SK-N-SH (cell line): Measurements from ENCODE around the gene NANOS3. TPM values are rescaled to one million over a fixed set of nuclear protein-coding genes. Genes with fewer than 3 reads are reported as not detected.

Source experiments
- CTCF ChIA-PET: fragments of 300-600, 350-600 bp; formaldehyde crosslinking; extraction: SDS; loops from one replicate; lab custom pipeline; 2021; lab: Yijun Ruan, JAX
- POLR2A ChIA-PET: fragments of 350-600 bp; sonication (Branson Sonifier 250); formaldehyde crosslinking; extraction: SDS; loops from one replicate; lab custom pipeline; 2020; ENCODE audit warnings: antibody characterized with exemption, inconsistent platforms; lab: Yijun Ruan, JAX
- DNase-seq: peaks from one replicate; pipeline ENCODE4 v3.0.0; 2012
- H2AFZ ChIP-seq: fragments of 200-600 bp; sonication (generic); 2 replicates; pipeline ENCODE4 v1.8.1; 2016; ENCODE audit warnings: antibody characterized with exemption, mild to moderate bottlenecking, low read depth
- H3F3A ChIP-seq: fragments of 200-600 bp; sonication (generic); replicated peaks from 2 replicates; pipeline ENCODE3; 2016; ENCODE audit warnings: antibody characterized with exemption, mild to moderate bottlenecking; ENCODE audit not compliant: insufficient read depth
- H3K27ac ChIP-seq, 2 experiments: fragments of 200-500 bp in 1 of 2; fragments of 200-600 bp in 1 of 2; sonication (Bioruptor generic) in 1 of 2; sonication (generic), shearing (Covaris generic) in 1 of 2; 2 replicates each; pipeline versions ENCODE4 v1.5.1 to v1.6.1; 2014 to 2016; ENCODE audit warnings: low read depth in 2 of 2, inconsistent platforms in 1 of 2, low read length in 1 of 2, mild to moderate bottlenecking in 1 of 2, mixed read lengths in 1 of 2
- H3K27me3 ChIP-seq: fragments of 200-600 bp; sonication (generic), shearing (Covaris generic); 2 replicates; pipeline ENCODE4 v1.6.1; 2016; ENCODE audit warnings: mixed run types; ENCODE audit not compliant: insufficient read depth
- H3K36me3 ChIP-seq, 2 experiments: fragments of 200-500 bp in 1 of 2; fragments of 200-600 bp in 1 of 2; sonication (Bioruptor generic) in 1 of 2; sonication (generic) in 1 of 2; replicated peaks in 1 of 2; 2 replicates each; pipeline versions ENCODE3 to v1.5.1; 2014 to 2016; ENCODE audit warnings: low read length in 1 of 2, mild to moderate bottlenecking in 1 of 2; ENCODE audit not compliant: insufficient read depth in 2 of 2, control insufficient read depth in 1 of 2
- H3K4me1 ChIP-seq, 2 experiments: fragments of 200-500 bp in 1 of 2; fragments of 200-600 bp in 1 of 2; sonication (Bioruptor generic) in 1 of 2; sonication (generic), shearing (Covaris generic) in 1 of 2; 2 replicates each; pipeline versions ENCODE4 v1.5.1 to v1.6.1; 2014 to 2016; ENCODE audit warnings: low read depth in 1 of 2, low read length in 1 of 2, mixed run types in 1 of 2; ENCODE audit not compliant: insufficient read depth in 2 of 2, control insufficient read depth in 1 of 2
- H3K4me2 ChIP-seq: fragments of 200-600 bp; sonication (generic), shearing (Covaris generic); 2 replicates; pipeline ENCODE4 v1.6.1; 2017; ENCODE audit warnings: mixed run types
- H3K4me3 ChIP-seq, 2 experiments: fragments of 200-500 bp in 1 of 2; fragments of 200-600 bp in 1 of 2; sonication (Bioruptor generic) in 1 of 2; sonication (generic), shearing (Covaris generic) in 1 of 2; 2 replicates each; pipeline versions ENCODE4 v1.5.1 to v1.8.1; 2014 to 2016; ENCODE audit warnings: low read depth in 2 of 2, inconsistent platforms in 1 of 2, low read length in 1 of 2, mild to moderate bottlenecking in 1 of 2, mixed read lengths in 1 of 2, moderate library complexity in 1 of 2
- H3K79me2 ChIP-seq: fragments of 200-600 bp; sonication (generic); 2 replicates; pipeline ENCODE4 v1.8.1; 2017; ENCODE audit warnings: mild to moderate bottlenecking; ENCODE audit not compliant: insufficient read depth
- H3K9ac ChIP-seq: fragments of 200-600 bp; sonication (generic); 2 replicates; pipeline ENCODE4 v1.6.1; 2017; ENCODE audit warnings: mixed run types
- H3K9me2 ChIP-seq: fragments of 200-600 bp; sonication (generic); 2 replicates; pipeline ENCODE4 v1.6.1; 2017; ENCODE audit warnings: mixed run types
- H3K9me3 ChIP-seq: fragments of 200-600 bp; sonication (generic); 2 replicates; pipeline ENCODE4 v1.6.1; 2017; ENCODE audit warnings: mixed run types, mild to moderate bottlenecking, moderate library complexity
- H4K20me1 ChIP-seq: fragments of 200-600 bp; sonication (generic); 2 replicates; pipeline ENCODE4 v1.6.1; 2017; ENCODE audit warnings: mild to moderate bottlenecking, mixed run types; ENCODE audit not compliant: insufficient read depth
- CTCF ChIP-seq: fragments of 200-600 bp; sonication (generic); IDR thresholded peaks from 2 replicates; pipeline ENCODE4 v1.6.1; 2017; ENCODE audit warnings: antibody characterized with exemption, mild to moderate bottlenecking, moderate library complexity
- ELF1 ChIP-seq: IDR thresholded peaks from 2 replicates; pipeline ENCODE4 v1.4.0; 2012
- FOXJ3 ChIP-seq: sonication (generic); formaldehyde crosslinking; IDR thresholded peaks from 2 replicates; pipeline ENCODE4 v1.5.1; 2020; ENCODE audit warnings: mild to moderate bottlenecking, missing genetic modification reagents
- GATA2 ChIP-seq: sonication (generic); formaldehyde crosslinking; IDR thresholded peaks from 2 replicates; pipeline ENCODE4 v1.5.0; 2020; ENCODE audit warnings: mild to moderate bottlenecking, missing genetic modification reagents
- JUND ChIP-seq: IDR thresholded peaks from 2 replicates; pipeline ENCODE4 v1.4.0; 2012
- MXI1 ChIP-seq: IDR thresholded peaks from 2 replicates; pipeline ENCODE4 v1.6.1; 2012; ENCODE audit warnings: mild to moderate bottlenecking, low read depth, low read length, improper control_type of control experiment
- TCF12 ChIP-seq: IDR thresholded peaks from 2 replicates; pipeline ENCODE4 v1.4.0; 2012
- YY1 ChIP-seq: IDR thresholded peaks from 2 replicates; pipeline ENCODE4 v1.4.0; 2012; ENCODE audit warnings: low read depth, mild to moderate bottlenecking
- WGBS: methylation state at CpG from one replicate; pipeline ENCODE4 v1.1.6; 2017; ENCODE audit warnings: low lambda C conversion rate; 5-methylcytosine and 5-hydroxymethylcytosine counted together
- polyA plus RNA-seq, 3 experiments: library from polyadenylated mRNA; depleted of rRNA; stranded (reverse); fragments of >200 nt; gene quantifications; 2 replicates each; pipeline ENCODE4 v1.2.3, GENCODE V29; 2012
- TF ChIP-seq, protein P1 (sequence below): IDR thresholded peaks from 2 replicates; pipeline ENCODE4; 2012
- TF ChIP-seq, protein P2 (sequence below): fragments of 150-350 bp; IDR thresholded peaks from 2 replicates; pipeline ENCODE4 v1.6.1; 2017; ENCODE audit warnings: antibody characterized with exemption, low read length, low read depth, borderline replicate concordance

NANOS3 gene
- polyA plus RNA-seq, 1 of the 3 experiments (the other 2 are of a cell fraction), result 0.53 TPM

DNA sequence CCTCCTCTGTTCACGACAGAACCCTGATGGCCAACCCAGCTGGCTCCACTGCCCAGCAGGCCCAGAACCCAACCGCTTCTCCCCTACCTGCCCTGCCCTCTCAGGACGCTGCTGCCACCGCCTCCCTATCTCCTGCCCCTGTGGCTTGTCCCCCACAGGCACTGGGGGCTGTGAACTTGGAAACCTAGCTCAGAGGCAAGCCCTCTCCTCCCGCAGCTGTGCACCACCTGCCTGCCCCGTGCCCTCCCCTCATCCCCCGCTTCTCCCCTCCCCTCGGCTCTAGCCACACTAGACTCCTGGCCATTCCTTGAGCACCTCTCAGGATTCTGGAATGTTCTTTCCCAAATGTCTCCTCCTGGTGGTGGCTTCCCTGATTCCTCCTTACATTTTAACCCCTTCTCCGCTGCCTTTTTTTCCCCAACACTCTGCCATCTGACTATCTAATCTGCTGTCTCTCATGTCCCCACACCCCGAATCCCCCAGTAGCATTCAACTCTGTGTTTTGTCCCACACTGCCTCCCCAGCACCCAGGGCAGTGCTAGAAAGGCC, 6.7 kb downstream of the NANOS3 start:
- no peak overlapping the region for H3K27ac ChIP-seq
- H3K27me3 ChIP-seq, result no peaks in the 10 kb centered on the region
- H2AFZ ChIP-seq, result no peak overlapping the region
- ChIA-PET POLR2A (no interaction called here), CTCF (interaction anchor here (0.7 to 13.8 kb wide), 6 partner anchors 18 to 192 kb away, joined by 3 to 146 read pairs (median 20); partner anchors contain the start of genes IL27RA and MISP3)
- peak; percentile 32 for TF ChIP-seq CTCF
- TF ChIP-seq, protein P1, sequence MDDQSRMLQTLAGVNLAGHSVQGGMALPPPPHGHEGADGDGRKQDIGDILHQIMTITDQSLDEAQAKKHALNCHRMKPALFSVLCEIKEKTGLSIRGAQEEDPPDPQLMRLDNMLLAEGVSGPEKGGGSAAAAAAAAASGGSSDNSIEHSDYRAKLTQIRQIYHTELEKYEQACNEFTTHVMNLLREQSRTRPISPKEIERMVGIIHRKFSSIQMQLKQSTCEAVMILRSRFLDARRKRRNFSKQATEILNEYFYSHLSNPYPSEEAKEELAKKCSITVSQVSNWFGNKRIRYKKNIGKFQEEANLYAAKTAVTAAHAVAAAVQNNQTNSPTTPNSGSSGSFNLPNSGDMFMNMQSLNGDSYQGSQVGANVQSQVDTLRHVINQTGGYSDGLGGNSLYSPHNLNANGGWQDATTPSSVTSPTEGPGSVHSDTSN, result no peak
- no peak for TF ChIP-seq JUND
- no peak overlapping the region for H3K4me3 ChIP-seq
- peaks cover 7 to 23% of the 10 kb centered on the region in 2 experiments; a peak in 3 of 4 replicates for H3K4me1 ChIP-seq
- no peak overlapping the region for H3K4me2 ChIP-seq
- H3K9ac ChIP-seq, result no peak overlapping the region
- no peaks in the 10 kb centered on the region for H3F3A ChIP-seq
- no peaks in the 10 kb centered on the region for H3K9me2 ChIP-seq
- no peaks in the 10 kb centered on the region for H3K9me3 ChIP-seq
- DNase-seq, result peak; percentile 36
- no peaks in the 10 kb centered on the region for H3K36me3 ChIP-seq
- no peaks in the 10 kb centered on the region for H4K20me1 ChIP-seq
- WGBS, result 90% methylated on average over 10 of the region's 10 CpGs
- H3K79me2 ChIP-seq, result no peaks in the 10 kb centered on the region

GRCh38 chr19:13884726-13885591, 8.0 kb downstream of the NANOS3 start:
- Histone ChIP-seq H4K20me1 (no peaks in the 10 kb centered on the region), H3K9me2 (no peaks in the 10 kb centered on the region), H3K36me3 (no peaks in the 10 kb centered on the region), H3K4me3 (no peak overlapping the region), H3K27me3 (no peaks in the 10 kb centered on the region), H3K9ac (no peak overlapping the region), H3K4me2 (no peak overlapping the region), H3K27ac (no peak overlapping the region), H3K79me2 (no peaks in the 10 kb centered on the region), H3F3A (no peaks in the 10 kb centered on the region), H3K9me3 (no peaks in the 10 kb centered on the region), H3K4me1 (peaks cover 7 to 23% of the 10 kb centered on the region in 2 experiments; a peak in 3 of 4 replicates), H2AFZ (no peak overlapping the region)
- WGBS, result 81% methylated on average over 19 of the region's 26 CpGs
- TF ChIP-seq FOXJ3 (CRISPR knock-in tag) (no peak), MXI1 (no peak), ELF1 (no peak), JUND (no peak), TCF12 (no peak), GATA2 (CRISPR knock-in tag) (no peak), YY1 (no peak)
- TF ChIP-seq, protein P2, sequence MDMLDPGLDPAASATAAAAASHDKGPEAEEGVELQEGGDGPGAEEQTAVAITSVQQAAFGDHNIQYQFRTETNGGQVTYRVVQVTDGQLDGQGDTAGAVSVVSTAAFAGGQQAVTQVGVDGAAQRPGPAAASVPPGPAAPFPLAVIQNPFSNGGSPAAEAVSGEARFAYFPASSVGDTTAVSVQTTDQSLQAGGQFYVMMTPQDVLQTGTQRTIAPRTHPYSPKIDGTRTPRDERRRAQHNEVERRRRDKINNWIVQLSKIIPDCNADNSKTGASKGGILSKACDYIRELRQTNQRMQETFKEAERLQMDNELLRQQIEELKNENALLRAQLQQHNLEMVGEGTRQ, result no peak
- POLR2A ChIA-PET, result interaction anchor here (1.4 kb wide), 1 partner anchor 53 kb away, joined by 4 read pairs; the partner anchor contains the start of gene PODNL1
- DNase-seq, result peak; percentile 33
- CTCF ChIA-PET, result interaction anchor here (1.5 to 13.8 kb wide), 6 partner anchors 68 to 190 kb away, joined by 3 to 146 read pairs (median 8); partner anchors contain the start of genes DCAF15 and MISP3
